Measurements from ENCODE around the gene TACC2.

The TACC2 gene

DNA sequence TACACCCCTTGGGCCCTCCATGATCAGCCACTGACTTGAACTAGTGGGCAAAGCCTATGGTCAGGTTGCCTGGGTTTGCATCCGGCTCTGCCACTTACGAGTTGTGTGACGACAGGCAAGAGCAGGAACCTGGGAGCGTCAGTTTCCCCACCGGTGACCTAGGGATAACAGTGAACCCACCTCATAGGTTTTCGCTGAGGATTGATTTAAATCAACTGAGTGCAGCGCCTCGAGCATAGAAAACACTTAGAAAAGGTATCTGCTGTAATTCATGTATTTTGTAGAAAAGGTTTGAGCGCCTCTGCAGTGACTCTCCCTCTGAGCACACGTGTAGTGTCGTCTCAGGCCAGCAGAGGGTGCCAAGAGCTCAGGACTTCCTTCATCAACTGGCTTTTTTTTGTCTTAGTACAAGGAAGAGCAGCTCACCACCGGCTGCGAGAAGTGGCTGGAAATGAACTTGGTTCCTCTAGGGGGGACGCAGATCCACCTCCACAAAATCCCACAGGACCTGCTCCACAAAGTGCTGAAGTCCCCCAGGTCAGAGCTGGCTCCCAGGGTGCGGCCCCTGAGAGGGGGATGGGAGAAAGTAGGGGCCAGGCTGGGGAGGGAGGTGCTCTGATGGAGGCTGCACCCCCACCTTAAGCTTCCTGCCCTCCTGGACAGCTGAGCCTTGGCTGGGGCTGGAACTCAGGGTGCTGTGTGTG lies 309.8 kb downstream of the TACC2 start:
- TF ChIP-seq ZNF70 (CRISPR knock-in tag; IDR thresholded peaks at IDR 0.05) (no peak), PPARA (CRISPR knock-in tag; IDR thresholded peaks at IDR 0.05; ENCODE audit: borderline replicate concordance) (no peak), CSRNP3 (CRISPR knock-in tag; IDR thresholded peaks at IDR 0.05) (no peak), ISL1 (CRISPR knock-in tag; IDR thresholded peaks at IDR 0.05) (no peak), SNAI2 (CRISPR knock-in tag; IDR thresholded peaks at IDR 0.05) (no peak), OSR1 (CRISPR knock-in tag; IDR thresholded peaks at IDR 0.05) (no peak), GLIS3 (CRISPR knock-in tag; IDR thresholded peaks at IDR 0.05) (no peak), ZFP3 (CRISPR knock-in tag; IDR thresholded peaks at IDR 0.05) (no peak), CSDC2 (CRISPR knock-in tag; IDR thresholded peaks at IDR 0.05) (no peak), ZNF8 (CRISPR knock-in tag; IDR thresholded peaks at IDR 0.05) (no peak), ARNTL (CRISPR knock-in tag; IDR thresholded peaks at IDR 0.05; ENCODE audit: borderline replicate concordance, low read depth) (no peak), ZNF565 (CRISPR knock-in tag; conservative IDR thresholded peaks at IDR 0.05; ENCODE audit: low read depth) (no peak), ESRRG (CRISPR knock-in tag; IDR thresholded peaks at IDR 0.05) (no peak), ZFP30 (CRISPR knock-in tag; IDR thresholded peaks at IDR 0.05) (no peak)
- TF ChIP-seq, protein P1, sequence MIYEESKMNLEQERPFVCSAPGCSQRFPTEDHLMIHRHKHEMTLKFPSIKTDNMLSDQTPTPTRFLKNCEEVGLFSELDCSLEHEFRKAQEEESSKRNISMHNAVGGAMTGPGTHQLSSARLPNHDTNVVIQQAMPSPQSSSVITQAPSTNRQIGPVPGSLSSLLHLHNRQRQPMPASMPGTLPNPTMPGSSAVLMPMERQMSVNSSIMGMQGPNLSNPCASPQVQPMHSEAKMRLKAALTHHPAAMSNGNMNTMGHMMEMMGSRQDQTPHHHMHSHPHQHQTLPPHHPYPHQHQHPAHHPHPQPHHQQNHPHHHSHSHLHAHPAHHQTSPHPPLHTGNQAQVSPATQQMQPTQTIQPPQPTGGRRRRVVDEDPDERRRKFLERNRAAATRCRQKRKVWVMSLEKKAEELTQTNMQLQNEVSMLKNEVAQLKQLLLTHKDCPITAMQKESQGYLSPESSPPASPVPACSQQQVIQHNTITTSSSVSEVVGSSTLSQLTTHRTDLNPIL (CRISPR knock-in tag; IDR thresholded peaks at IDR 0.05; ENCODE audit: low read depth) = no peak
- TF ChIP-seq, protein P2, sequence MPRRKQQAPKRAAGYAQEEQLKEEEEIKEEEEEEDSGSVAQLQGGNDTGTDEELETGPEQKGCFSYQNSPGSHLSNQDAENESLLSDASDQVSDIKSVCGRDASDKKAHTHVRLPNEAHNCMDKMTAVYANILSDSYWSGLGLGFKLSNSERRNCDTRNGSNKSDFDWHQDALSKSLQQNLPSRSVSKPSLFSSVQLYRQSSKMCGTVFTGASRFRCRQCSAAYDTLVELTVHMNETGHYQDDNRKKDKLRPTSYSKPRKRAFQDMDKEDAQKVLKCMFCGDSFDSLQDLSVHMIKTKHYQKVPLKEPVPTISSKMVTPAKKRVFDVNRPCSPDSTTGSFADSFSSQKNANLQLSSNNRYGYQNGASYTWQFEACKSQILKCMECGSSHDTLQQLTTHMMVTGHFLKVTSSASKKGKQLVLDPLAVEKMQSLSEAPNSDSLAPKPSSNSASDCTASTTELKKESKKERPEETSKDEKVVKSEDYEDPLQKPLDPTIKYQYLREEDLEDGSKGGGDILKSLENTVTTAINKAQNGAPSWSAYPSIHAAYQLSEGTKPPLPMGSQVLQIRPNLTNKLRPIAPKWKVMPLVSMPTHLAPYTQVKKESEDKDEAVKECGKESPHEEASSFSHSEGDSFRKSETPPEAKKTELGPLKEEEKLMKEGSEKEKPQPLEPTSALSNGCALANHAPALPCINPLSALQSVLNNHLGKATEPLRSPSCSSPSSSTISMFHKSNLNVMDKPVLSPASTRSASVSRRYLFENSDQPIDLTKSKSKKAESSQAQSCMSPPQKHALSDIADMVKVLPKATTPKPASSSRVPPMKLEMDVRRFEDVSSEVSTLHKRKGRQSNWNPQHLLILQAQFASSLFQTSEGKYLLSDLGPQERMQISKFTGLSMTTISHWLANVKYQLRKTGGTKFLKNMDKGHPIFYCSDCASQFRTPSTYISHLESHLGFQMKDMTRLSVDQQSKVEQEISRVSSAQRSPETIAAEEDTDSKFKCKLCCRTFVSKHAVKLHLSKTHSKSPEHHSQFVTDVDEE (CRISPR knock-in tag; IDR thresholded peaks at IDR 0.05) = no peak
- TF ChIP-seq, protein P3, sequence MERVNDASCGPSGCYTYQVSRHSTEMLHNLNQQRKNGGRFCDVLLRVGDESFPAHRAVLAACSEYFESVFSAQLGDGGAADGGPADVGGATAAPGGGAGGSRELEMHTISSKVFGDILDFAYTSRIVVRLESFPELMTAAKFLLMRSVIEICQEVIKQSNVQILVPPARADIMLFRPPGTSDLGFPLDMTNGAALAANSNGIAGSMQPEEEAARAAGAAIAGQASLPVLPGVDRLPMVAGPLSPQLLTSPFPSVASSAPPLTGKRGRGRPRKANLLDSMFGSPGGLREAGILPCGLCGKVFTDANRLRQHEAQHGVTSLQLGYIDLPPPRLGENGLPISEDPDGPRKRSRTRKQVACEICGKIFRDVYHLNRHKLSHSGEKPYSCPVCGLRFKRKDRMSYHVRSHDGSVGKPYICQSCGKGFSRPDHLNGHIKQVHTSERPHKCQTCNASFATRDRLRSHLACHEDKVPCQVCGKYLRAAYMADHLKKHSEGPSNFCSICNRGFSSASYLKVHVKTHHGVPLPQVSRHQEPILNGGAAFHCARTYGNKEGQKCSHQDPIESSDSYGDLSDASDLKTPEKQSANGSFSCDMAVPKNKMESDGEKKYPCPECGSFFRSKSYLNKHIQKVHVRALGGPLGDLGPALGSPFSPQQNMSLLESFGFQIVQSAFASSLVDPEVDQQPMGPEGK (CRISPR knock-in tag; IDR thresholded peaks at IDR 0.05; ENCODE audit: borderline replicate concordance) = no peak
- peak; percentile 99 for ATAC-seq

DNA sequence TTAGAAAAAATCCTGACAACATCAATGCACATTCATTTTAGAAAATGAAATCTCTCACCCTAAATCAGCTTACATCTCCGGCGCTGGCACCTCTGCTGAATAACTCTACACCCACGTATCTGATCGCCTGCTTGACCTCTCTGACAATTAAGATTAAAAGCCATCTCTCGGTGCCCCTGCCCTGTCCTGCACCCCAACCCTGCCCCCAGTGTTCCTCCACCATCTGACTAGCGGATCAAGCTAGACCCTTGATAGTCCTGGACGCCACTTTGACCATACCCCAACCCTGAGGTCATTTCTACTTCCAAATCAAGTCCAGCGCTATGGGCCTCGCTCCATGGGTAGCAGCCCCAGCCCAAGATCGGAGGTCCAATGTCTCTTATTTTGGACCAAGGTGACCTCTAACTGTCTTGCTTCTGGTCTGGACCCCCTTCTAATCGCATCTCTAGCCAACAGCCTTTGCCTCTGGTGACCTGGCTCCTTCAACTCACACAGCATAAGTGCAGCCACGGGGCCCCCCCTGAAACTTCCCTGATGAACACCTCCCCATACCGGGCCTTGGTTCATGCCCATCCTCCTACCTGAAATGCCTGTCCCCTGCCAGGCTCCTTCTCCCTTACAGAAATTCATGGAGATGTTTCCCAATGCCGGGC lies 310.6 kb downstream of the TACC2 start:
- ATAC-seq = no peak
- no peak for TF ChIP-seq ISL1 (CRISPR knock-in tag; IDR thresholded peaks at IDR 0.05)
- TF ChIP-seq ZC3H10 (CRISPR knock-in tag; IDR thresholded peaks at IDR 0.05) = no peak
- TF ChIP-seq, protein P4, sequence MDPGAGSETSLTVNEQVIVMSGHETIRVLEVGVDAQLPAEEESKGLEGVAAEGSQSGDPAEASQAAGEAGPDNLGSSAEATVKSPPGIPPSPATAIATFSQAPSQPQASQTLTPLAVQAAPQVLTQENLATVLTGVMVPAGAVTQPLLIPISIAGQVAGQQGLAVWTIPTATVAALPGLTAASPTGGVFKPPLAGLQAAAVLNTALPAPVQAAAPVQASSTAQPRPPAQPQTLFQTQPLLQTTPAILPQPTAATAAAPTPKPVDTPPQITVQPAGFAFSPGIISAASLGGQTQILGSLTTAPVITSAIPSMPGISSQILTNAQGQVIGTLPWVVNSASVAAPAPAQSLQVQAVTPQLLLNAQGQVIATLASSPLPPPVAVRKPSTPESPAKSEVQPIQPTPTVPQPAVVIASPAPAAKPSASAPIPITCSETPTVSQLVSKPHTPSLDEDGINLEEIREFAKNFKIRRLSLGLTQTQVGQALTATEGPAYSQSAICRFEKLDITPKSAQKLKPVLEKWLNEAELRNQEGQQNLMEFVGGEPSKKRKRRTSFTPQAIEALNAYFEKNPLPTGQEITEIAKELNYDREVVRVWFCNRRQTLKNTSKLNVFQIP (CRISPR knock-in tag; IDR thresholded peaks at IDR 0.05; ENCODE audit: borderline replicate concordance, low read depth) = no peak
- TF ChIP-seq, protein P2 (CRISPR knock-in tag; IDR thresholded peaks at IDR 0.05) = no peak
- TF ChIP-seq OSR1 (CRISPR knock-in tag; IDR thresholded peaks at IDR 0.05) = no peak
- TF ChIP-seq PPARA (CRISPR knock-in tag; IDR thresholded peaks at IDR 0.05; ENCODE audit: borderline replicate concordance) = no peak
- no peak for TF ChIP-seq TCF4 (CRISPR knock-in tag; IDR thresholded peaks at IDR 0.05; ENCODE audit: borderline replicate concordance)
- TF ChIP-seq ZNF70 (CRISPR knock-in tag; IDR thresholded peaks at IDR 0.05) = no peak
- TF ChIP-seq GLIS3 (CRISPR knock-in tag; IDR thresholded peaks at IDR 0.05) = no peak
- no peak for TF ChIP-seq CSRNP3 (CRISPR knock-in tag; IDR thresholded peaks at IDR 0.05)
- TF ChIP-seq, protein P3 (CRISPR knock-in tag; IDR thresholded peaks at IDR 0.05; ENCODE audit: borderline replicate concordance) = no peak
- TF ChIP-seq BACH2 (CRISPR knock-in tag; IDR thresholded peaks at IDR 0.05; ENCODE audit: borderline replicate concordance) = no peak
- no peak for TF ChIP-seq ZFP3 (CRISPR knock-in tag; IDR thresholded peaks at IDR 0.05)
- no peak for TF ChIP-seq TOX (CRISPR knock-in tag; IDR thresholded peaks at IDR 0.05; ENCODE audit: borderline replicate concordance)
- no peak for TF ChIP-seq ZFP30 (CRISPR knock-in tag; IDR thresholded peaks at IDR 0.05)

Data from SK-N-SH treated with all-trans-retinoic acid at 6 μM for 48 hours (cell line).